CD14-positive monocyte (primary cell): ENCODE data around the gene DOCK4. TPM values are rescaled to one million over a fixed set of nuclear protein-coding genes. Genes with fewer than 3 reads are reported as not detected.

Experiments
- DNase-seq, 3 donors: peaks; one replicate each; pipeline ENCODE4 v3.0.0-alpha.2; 2011 to 2022
- H2AFZ ChIP-seq: 2 replicates; pipeline ENCODE4 v1.6.0; 2012; ENCODE audit warnings: mild to moderate bottlenecking, low read depth, low read length, inconsistent platforms; ENCODE audit not compliant: insufficient read depth, poor library complexity, severe bottlenecking
- H3K27ac ChIP-seq, 2 donors: 1 replicate in 1 of 2; 2 replicates in 1 of 2; pipeline ENCODE4 v1.5.1; 2012 to 2013; ENCODE audit warnings: low read length in 2 of 2, control low read depth in 1 of 2, inconsistent platforms in 1 of 2, low read depth in 1 of 2, mild to moderate bottlenecking in 1 of 2
- H3K27me3 ChIP-seq, 2 donors: one replicate each; pipeline versions ENCODE4 v1.6.0 to v1.6.1; 2011 to 2013; ENCODE audit warnings: low read length in 2 of 2; ENCODE audit not compliant: control insufficient read depth in 2 of 2, insufficient read depth in 2 of 2
- H3K36me3 ChIP-seq, 2 donors: replicated peaks in 1 of 2; 1 replicate in 1 of 2; 2 replicates in 1 of 2; pipeline versions ENCODE4 v1.5.1 to v1.6.1; 2012 to 2013; ENCODE audit warnings: low read length in 2 of 2, control low read depth in 1 of 2, inconsistent platforms in 1 of 2, mild to moderate bottlenecking in 1 of 2; ENCODE audit not compliant: insufficient read depth in 2 of 2, control insufficient read depth in 1 of 2
- H3K4me1 ChIP-seq, 2 donors: 1 replicate in 1 of 2; 2 replicates in 1 of 2; pipeline versions ENCODE4 v1.5.1 to v1.6.1; 2012 to 2013; ENCODE audit warnings: low read length in 2 of 2, control low read depth in 1 of 2, inconsistent platforms in 1 of 2, mild to moderate bottlenecking in 1 of 2, moderate library complexity in 1 of 2; ENCODE audit not compliant: insufficient read depth in 2 of 2, control insufficient read depth in 1 of 2
- H3K4me2 ChIP-seq: replicated peaks from 2 replicates; pipeline ENCODE3; 2012; ENCODE audit warnings: low read length, moderate library complexity, mild to moderate bottlenecking; ENCODE audit not compliant: poor library complexity, severe bottlenecking; ENCODE audit errors: extremely low read depth
- H3K4me3 ChIP-seq, 3 experiments: fragments of 200-600 bp in 1 of 3; sonication (generic) in 1 of 3; replicated peaks in 1 of 3; 1 replicate in 2 of 3; 2 replicates in 1 of 3; pipeline ENCODE4 v1.5.1; 2011 to 2013; ENCODE audit warnings: low read length in 3 of 3, mild to moderate bottlenecking in 3 of 3, control low read depth in 2 of 3, low read depth in 2 of 3, inconsistent platforms in 1 of 3, moderate library complexity in 1 of 3
- H3K79me2 ChIP-seq: 2 replicates; pipeline ENCODE4 v1.6.0; 2012; ENCODE audit warnings: mild to moderate bottlenecking, control low read depth, inconsistent platforms, low read length, moderate library complexity; ENCODE audit not compliant: insufficient read depth
- H3K9ac ChIP-seq: 2 replicates; pipeline ENCODE4 v1.6.0; 2017; ENCODE audit warnings: low read length, mild to moderate bottlenecking; ENCODE audit not compliant: insufficient read depth, poor library complexity, severe bottlenecking
- H3K9me3 ChIP-seq, 2 donors: replicated peaks in 1 of 2; 1 replicate in 1 of 2; 2 replicates in 1 of 2; pipeline versions ENCODE4 v1.5.1 to v1.6.1; 2012 to 2013; ENCODE audit warnings: low read length in 2 of 2, control low read depth in 1 of 2; ENCODE audit not compliant: control insufficient read depth in 1 of 2, insufficient read depth in 1 of 2
- H4K20me1 ChIP-seq: 2 replicates; pipeline ENCODE4 v1.6.0; 2012; ENCODE audit warnings: mild to moderate bottlenecking, low read length, control low read depth, moderate library complexity; ENCODE audit not compliant: insufficient read depth
- H3K27ac Mint-ChIP-seq, 7 donors: one replicate each; pipeline ENCODE4 v1.8.0; 2020; ENCODE audit warnings: mild to moderate bottlenecking in 7 of 7, mixed read lengths in 7 of 7, moderate library complexity in 6 of 7, inconsistent platforms in 2 of 7
- H3K27me3 Mint-ChIP-seq, 3 donors: one replicate each; pipeline ENCODE4 v1.8.0; 2021 to 2022; ENCODE audit warnings: low read depth in 3 of 3, mild to moderate bottlenecking in 3 of 3, mixed read lengths in 3 of 3, moderate library complexity in 3 of 3, inconsistent platforms in 1 of 3
- H3K36me3 Mint-ChIP-seq, 2 donors: one replicate each; pipeline ENCODE4 v1.8.0; 2020; ENCODE audit warnings: mixed read lengths in 2 of 2, inconsistent platforms in 1 of 2, mild to moderate bottlenecking in 1 of 2
- H3K4me1 Mint-ChIP-seq: one replicate; pipeline ENCODE4 v1.8.0; 2020; ENCODE audit warnings: mild to moderate bottlenecking, mixed read lengths
- H3K4me3 Mint-ChIP-seq, 2 donors: one replicate each; pipeline ENCODE4 v1.8.0; 2020; ENCODE audit warnings: mild to moderate bottlenecking in 2 of 2, mixed read lengths in 2 of 2, moderate library complexity in 1 of 2
- H3K9me3 Mint-ChIP-seq, 7 donors: one replicate each; pipeline ENCODE4 v1.8.0; 2020 to 2022; ENCODE audit warnings: mixed read lengths in 7 of 7, mild to moderate bottlenecking in 6 of 7, moderate library complexity in 6 of 7, inconsistent platforms in 2 of 7
- CTCF ChIP-seq: fragments of 200-600 bp; IDR thresholded peaks from one replicate; pipeline ENCODE4 v1.8.0; 2022; ENCODE audit warnings: antibody characterized with exemption, mild to moderate bottlenecking
- WGBS: methylation state at CpG from one replicate; pipeline ENCODE4 v1.1.5; 2013; ENCODE audit warnings: missing lambda C conversion rate; ENCODE audit not compliant: insufficient coverage; 5-methylcytosine and 5-hydroxymethylcytosine counted together
- intact Hi-C, 2 donors: fragments of 100-400 bp; cut with micrococcal nuclease; formaldehyde crosslinking; loops; one replicate each; pipeline versions ENCODE4 v1.15.0 to v1.15.1; 2023
- polyA plus RNA-seq, 3 donors: library from polyadenylated mRNA; depleted of rRNA in 1 of 3; unstranded in 2 of 3; stranded (reverse) in 1 of 3; fragments of 300-500 nt in 2 of 3; fragments of >200 nt in 1 of 3; fragmentation: Illumina TruSeq in 2 of 3; gene quantifications; 1 replicate in 2 of 3; 2 replicates in 1 of 3; pipeline ENCODE4 v1.2.3, GENCODE V29; 2012 to 2021

Gene DOCK4
- polyA plus RNA-seq, 3 donors, result 1.3 to 5.0 (median 2.7) TPM

GRCh38 chr7:112135815-112136214 lies 70.4 kb downstream of the DOCK4 start:
- Histone ChIP-seq H3K9ac (no peak overlapping the region), H3K79me2 (no peaks in the 10 kb centered on the region), H3K27ac (no peak overlapping the region), H3K4me2 (no peak overlapping the region), H3K4me1 (no peaks in the 10 kb centered on the region), H3K36me3 (no peaks in the 10 kb centered on the region), H4K20me1 (no peaks in the 10 kb centered on the region), H2AFZ (no peak overlapping the region), H3K4me3 (no peak overlapping the region), H3K27me3 (no peaks in the 10 kb centered on the region), H3K9me3 (no peaks in the 10 kb centered on the region)
- intact Hi-C loops, result no loop called here
- no peaks in the 10 kb centered on the region for H3K36me3 Mint-ChIP-seq
- no peak for DNase-seq
- no peaks in the 10 kb centered on the region for H3K27me3 Mint-ChIP-seq
- H3K4me1 Mint-ChIP-seq, result no peaks in the 10 kb centered on the region
- no peak overlapping the region for H3K4me3 Mint-ChIP-seq
- no peak overlapping the region for H3K27ac Mint-ChIP-seq
- peaks cover 0 to 2% (median 0%) of the 10 kb centered on the region in 7 donors for H3K9me3 Mint-ChIP-seq
- TF ChIP-seq CTCF, result no peak
- WGBS, result no CpG with 5 or more reads among the region's 1 CpG

DNA sequence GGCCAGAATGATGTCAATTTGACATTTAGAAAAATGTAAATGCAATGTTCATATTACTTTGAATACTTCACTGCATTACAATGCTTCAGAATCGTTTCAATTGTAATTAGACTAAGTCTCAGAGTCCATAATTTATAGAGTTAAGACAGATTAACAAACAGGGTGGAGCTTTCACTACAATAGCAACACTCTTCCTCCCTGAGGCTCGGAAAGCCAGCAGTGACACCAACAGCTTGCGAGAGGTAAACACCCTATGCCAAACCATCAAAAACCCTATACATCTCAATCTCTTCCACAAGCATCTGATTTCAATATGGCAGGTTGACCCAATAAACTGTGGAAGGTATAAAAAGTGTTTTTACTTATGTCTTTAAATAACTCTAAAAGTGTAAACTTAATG lies 72.2 kb downstream of the DOCK4 start:
- Mint-ChIP-seq H3K36me3 (no peaks in the 10 kb centered on the region), H3K9me3 (peaks cover 0 to 2% (median 0%) of the 10 kb centered on the region in 7 donors), H3K27ac (no peak overlapping the region), H3K27me3 (no peaks in the 10 kb centered on the region), H3K4me3 (no peak overlapping the region), H3K4me1 (no peaks in the 10 kb centered on the region)
- no CpG with 5 or more reads among the region's 3 CpGs for WGBS
- Histone ChIP-seq H3K36me3 (no peaks in the 10 kb centered on the region), H3K9ac (no peak overlapping the region), H3K9me3 (no peaks in the 10 kb centered on the region), H3K4me2 (no peak overlapping the region), H3K4me1 (no peaks in the 10 kb centered on the region), H3K27ac (no peak overlapping the region), H3K79me2 (no peaks in the 10 kb centered on the region), H3K27me3 (no peaks in the 10 kb centered on the region), H3K4me3 (no peak overlapping the region), H4K20me1 (no peaks in the 10 kb centered on the region), H2AFZ (no peak overlapping the region)
- TF ChIP-seq CTCF, result no peak
- intact Hi-C loops, result no loop called here
- no peak for DNase-seq
